NCI-H526 treated with DMSO at 0.1 percent for 48 hours (cell line): ENCODE measurements around the gene NUP214.

Experiments used
- DNase-seq: peaks from one replicate; lab custom pipeline; 2025; lab: John Stamatoyannopoulos, UW

The NUP214 gene

GRCh38 chr9:131125288-131126058 lies at the start of gene NUP214:
NUP214 (plus strand) TSS chr9:131125586; CDS start chr9:131125705, 119 bp downstream.
- DNase-seq = peak; percentile 80

- no peak for DNase-seq
Measured at GRCh38 chr9:131076347-131077195, 48.8 kb upstream of the NUP214 start.

GRCh38 chr9:131078427-131079366 lies 46.7 kb upstream of the NUP214 start:
- no peak for DNase-seq

- DNase-seq = no peak
Measured at GRCh38 chr9:131080589-131080988, 44.8 kb upstream of the NUP214 start.

- DNase-seq = no peak
Measured at GRCh38 chr9:131081868-131082267, 43.5 kb upstream of the NUP214 start.

- no peak for DNase-seq
Measured at GRCh38 chr9:131082774-131083512, 42.4 kb upstream of the NUP214 start.

- DNase-seq = no peak
Measured at GRCh38 chr9:131084661-131085369, 40.6 kb upstream of the NUP214 start.

GRCh38 chr9:131085370-131086122 lies 39.8 kb upstream of the NUP214 start:
- DNase-seq = no peak

- no peak for DNase-seq
Measured at GRCh38 chr9:131087354-131087893, 38.0 kb upstream of the NUP214 start.

- DNase-seq = no peak
Measured at GRCh38 chr9:131090025-131090787, 35.2 kb upstream of the NUP214 start.

- no peak for DNase-seq
Measured at GRCh38 chr9:131091352-131091992, 33.9 kb upstream of the NUP214 start.

GRCh38 chr9:131092030-131092429 lies 33.4 kb upstream of the NUP214 start:
- no peak for DNase-seq

- no peak for DNase-seq
Measured at GRCh38 chr9:131092548-131093440, 32.6 kb upstream of the NUP214 start.

- DNase-seq = no peak
Measured at GRCh38 chr9:131094015-131094414, 31.4 kb upstream of the NUP214 start.

GRCh38 chr9:131094622-131095021 lies 30.8 kb upstream of the NUP214 start:
- DNase-seq = no peak

GRCh38 chr9:131095666-131096268 lies 29.6 kb upstream of the NUP214 start:
- no peak for DNase-seq
